ENCODE measurements around the gene WTAP. TPM values are rescaled to one million over a fixed set of nuclear protein-coding genes. Genes with fewer than 3 reads are reported as not detected.

Gene WTAP
- total RNA-seq, 4 donors from 2014 or later = 68.7 to 103 (median 85.3) TPM

DNA sequence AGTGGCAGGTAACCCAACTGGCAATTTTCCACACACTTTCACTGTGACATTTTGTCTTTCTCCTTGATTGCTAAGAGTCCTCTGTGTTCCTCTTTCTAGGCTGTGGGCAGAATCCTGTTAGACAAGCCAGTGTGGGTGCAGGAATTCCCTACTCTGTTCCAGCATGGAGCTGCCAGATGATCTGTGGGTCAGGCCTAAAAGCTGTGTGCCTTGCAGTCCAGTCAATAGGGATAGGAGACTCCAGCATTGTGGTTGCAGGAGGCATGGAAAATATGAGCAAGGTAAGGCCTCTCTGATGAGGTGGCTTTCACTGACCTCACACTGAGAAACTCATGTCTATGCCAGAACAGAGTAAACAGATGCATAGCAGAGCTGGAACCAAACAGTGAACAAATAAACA lies 39.6 kb downstream of the WTAP start:
- Histone ChIP-seq H3K36me3 (peaks cover 53% of the 10 kb centered on the region), H3K27me3 (no peaks in the 10 kb centered on the region), H3K4me3 (no peak overlapping the region), H3K4me1 (peaks cover 9% of the 10 kb centered on the region), H3K27ac (no peak overlapping the region), H3K9me3 (no peaks in the 10 kb centered on the region)
- TF ChIP-seq POLR2A (IDR thresholded peaks at IDR 0.05) (no peak), EP300 (IDR thresholded peaks at IDR 0.05) (no peak), POLR2AphosphoS5 (IDR thresholded peaks at IDR 0.05) (no peak)
- TF ChIP-seq, protein P1, sequence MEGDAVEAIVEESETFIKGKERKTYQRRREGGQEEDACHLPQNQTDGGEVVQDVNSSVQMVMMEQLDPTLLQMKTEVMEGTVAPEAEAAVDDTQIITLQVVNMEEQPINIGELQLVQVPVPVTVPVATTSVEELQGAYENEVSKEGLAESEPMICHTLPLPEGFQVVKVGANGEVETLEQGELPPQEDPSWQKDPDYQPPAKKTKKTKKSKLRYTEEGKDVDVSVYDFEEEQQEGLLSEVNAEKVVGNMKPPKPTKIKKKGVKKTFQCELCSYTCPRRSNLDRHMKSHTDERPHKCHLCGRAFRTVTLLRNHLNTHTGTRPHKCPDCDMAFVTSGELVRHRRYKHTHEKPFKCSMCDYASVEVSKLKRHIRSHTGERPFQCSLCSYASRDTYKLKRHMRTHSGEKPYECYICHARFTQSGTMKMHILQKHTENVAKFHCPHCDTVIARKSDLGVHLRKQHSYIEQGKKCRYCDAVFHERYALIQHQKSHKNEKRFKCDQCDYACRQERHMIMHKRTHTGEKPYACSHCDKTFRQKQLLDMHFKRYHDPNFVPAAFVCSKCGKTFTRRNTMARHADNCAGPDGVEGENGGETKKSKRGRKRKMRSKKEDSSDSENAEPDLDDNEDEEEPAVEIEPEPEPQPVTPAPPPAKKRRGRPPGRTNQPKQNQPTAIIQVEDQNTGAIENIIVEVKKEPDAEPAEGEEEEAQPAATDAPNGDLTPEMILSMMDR (IDR thresholded peaks at IDR 0.05) = no peak
- DNase-seq (ENCODE audit: low spot score in 2 of 2) = no peak

DNA sequence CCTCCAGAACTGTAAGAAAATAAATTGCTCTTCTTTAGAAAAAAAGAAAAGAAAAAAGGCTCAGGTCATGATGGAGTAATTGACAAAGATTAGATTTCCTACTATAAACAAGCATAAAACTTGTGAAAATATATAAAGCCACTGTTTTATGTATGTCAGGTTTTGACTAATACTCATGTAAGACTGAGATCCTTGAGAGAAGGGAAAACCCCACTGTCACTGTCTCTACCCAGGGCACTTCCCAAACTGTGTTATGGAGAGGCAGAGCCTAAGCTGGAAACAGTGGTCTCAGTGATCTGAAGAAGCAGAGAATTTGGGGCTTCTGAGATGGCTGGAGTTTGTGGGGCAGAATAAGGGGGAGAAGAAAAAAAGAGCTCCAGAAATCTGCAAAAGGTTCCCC lies 42.2 kb downstream of the WTAP start:
- H3K36me3 ChIP-seq = peaks cover 53% of the 10 kb centered on the region
- TF ChIP-seq EP300 (IDR thresholded peaks at IDR 0.05) (no peak), POLR2A (IDR thresholded peaks at IDR 0.05) (no peak), POLR2AphosphoS5 (IDR thresholded peaks at IDR 0.05) (no peak)
- TF ChIP-seq, protein P1 (IDR thresholded peaks at IDR 0.05) = no peak
- no peaks in the 10 kb centered on the region for H3K27me3 ChIP-seq
- H3K9me3 ChIP-seq = no peaks in the 10 kb centered on the region
- no peak overlapping the region for H3K4me3 ChIP-seq
- H3K4me1 ChIP-seq = no peaks in the 10 kb centered on the region
- no peak overlapping the region for H3K27ac ChIP-seq
- DNase-seq (ENCODE audit: low spot score in 2 of 2) = no peak

DNA sequence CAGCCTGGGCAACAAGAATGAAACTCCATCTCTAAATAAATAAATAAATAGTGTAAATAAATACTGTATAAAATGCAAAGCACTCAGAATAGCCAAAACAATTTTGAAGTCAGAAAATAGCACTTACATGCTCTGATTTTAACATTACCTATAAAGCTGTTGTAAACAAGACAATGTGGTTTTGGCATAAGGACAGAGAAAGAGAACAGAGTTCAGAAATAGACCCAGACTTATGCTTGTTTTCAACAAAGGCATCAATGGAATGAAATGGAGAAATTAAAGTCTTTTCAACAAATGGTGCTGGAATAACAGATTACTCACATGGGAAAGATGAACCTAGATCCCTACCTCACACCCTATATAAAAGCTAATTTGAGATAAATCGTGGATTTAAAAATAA lies 44.9 kb downstream of the WTAP start:
- WGBS = 61% methylated on average over 1 of the region's 1 CpG
- Histone ChIP-seq H3K4me3 (no peak overlapping the region), H3K36me3 (peaks cover 64% of the 10 kb centered on the region), H3K9me3 (no peaks in the 10 kb centered on the region), H3K27me3 (no peaks in the 10 kb centered on the region), H3K27ac (no peak overlapping the region), H3K4me1 (no peaks in the 10 kb centered on the region)
- DNase-seq (ENCODE audit: low spot score in 2 of 2) = no peak
- TF ChIP-seq POLR2AphosphoS5 (IDR thresholded peaks at IDR 0.05) (no peak), POLR2A (IDR thresholded peaks at IDR 0.05) (no peak), EP300 (IDR thresholded peaks at IDR 0.05) (no peak)
- TF ChIP-seq, protein P1 (IDR thresholded peaks at IDR 0.05) = no peak

DNA sequence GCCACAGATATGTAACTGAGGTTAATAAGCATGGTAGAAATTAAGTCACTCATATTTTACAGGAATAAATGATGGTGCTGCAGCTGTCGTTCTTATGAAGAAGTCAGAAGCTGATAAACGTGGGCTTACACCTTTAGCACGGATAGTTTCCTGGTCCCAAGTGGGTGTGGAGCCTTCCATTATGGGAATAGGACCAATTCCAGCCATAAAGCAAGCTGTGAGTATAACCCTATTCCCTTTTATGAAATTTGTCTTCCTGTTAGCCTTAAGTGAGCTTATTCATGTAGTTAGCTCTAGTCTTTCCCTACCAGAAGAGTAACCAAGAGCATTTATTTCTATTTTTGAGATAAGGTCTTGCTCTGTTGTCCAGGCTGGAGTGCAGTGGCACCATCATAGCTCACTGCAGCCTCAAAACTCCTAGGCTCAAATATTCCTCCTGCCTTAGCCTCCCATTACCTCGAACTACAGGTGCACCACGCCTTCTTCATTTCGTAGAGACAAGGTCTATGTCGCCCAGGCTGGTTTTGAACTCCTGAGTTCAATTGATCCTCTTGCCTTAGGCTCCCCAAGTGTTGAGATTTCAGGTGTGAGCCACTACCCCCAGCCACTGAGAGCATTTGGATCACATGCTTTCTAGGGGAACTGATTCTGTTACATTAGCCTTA lies 50.1 kb downstream of the WTAP start:
- no peaks in the 10 kb centered on the region for H3K4me1 ChIP-seq
- WGBS = 76% methylated on average over 7 of the region's 7 CpGs
- H3K4me3 ChIP-seq = no peak overlapping the region

DNA sequence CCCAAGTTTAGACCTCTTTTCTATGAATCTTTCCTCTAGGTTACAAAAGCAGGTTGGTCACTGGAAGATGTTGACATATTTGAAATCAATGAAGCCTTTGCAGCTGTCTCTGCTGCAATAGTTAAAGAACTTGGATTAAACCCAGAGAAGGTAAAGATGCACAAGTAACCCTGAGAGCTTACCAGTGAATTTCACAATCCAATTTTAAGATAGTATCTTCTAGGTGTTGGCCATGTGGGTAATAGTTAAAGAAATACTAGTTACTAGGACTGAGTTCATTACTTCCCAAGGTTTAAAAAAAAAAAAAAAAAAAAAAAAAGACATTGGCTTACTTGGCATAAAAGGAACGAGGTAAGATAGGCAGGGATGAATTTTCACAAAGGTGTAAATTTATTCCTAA lies 50.8 kb downstream of the WTAP start:
- H3K36me3 ChIP-seq = peaks cover 86% of the 10 kb centered on the region
- no peak overlapping the region for H3K27ac ChIP-seq
- 32% methylated on average over 1 of the region's 1 CpG for WGBS
- H3K4me3 ChIP-seq = no peak overlapping the region
- TF ChIP-seq POLR2A (IDR thresholded peaks at IDR 0.05) (no peak), EP300 (IDR thresholded peaks at IDR 0.05) (no peak), POLR2AphosphoS5 (IDR thresholded peaks at IDR 0.05) (no peak)
- TF ChIP-seq, protein P1 (IDR thresholded peaks at IDR 0.05) = no peak
- H3K9me3 ChIP-seq = no peaks in the 10 kb centered on the region
- peaks cover 3% of the 10 kb centered on the region for H3K4me1 ChIP-seq
- no peaks in the 10 kb centered on the region for H3K27me3 ChIP-seq
- DNase-seq (ENCODE audit: low spot score in 2 of 2) = no peak

More for the DNA sequence above, 50.1 kb downstream of the WTAP start:
- TF ChIP-seq EP300 (IDR thresholded peaks at IDR 0.05) = no peak
- Histone ChIP-seq H3K27me3 (no peaks in the 10 kb centered on the region), H3K27ac (no peak overlapping the region), H3K36me3 (peaks cover 79% of the 10 kb centered on the region), H3K9me3 (no peaks in the 10 kb centered on the region)
- DNase-seq (ENCODE audit: low spot score in 2 of 2) = no peak
